COLO829 (cell line): ENCODE measurements around the gene PCDHGA10.
"Not testable (repeated sequence)": the region's sequence is repeated elsewhere in the genome, so short reads cannot be mapped to it uniquely, and the experiment has no call there.

ENCODE experiments used
- DNase-seq: peaks from one replicate; pipeline ENCODE4 v3.0.0; 2012; ENCODE audit warnings: low spot score

PCDHGA10 gene

GRCh38 chr5:141412854-141413539 lies at the start of gene PCDHGA10:
Gene PCDHGA10 (plus strand): TSS chr5:141412987. CDS start chr5:141413176, 189 bp downstream.
- no peak for DNase-seq

GRCh38 chr5:141363952-141364660 lies 48.7 kb upstream of the PCDHGA10 start, which contains the start of gene PCDHGA5:
Gene PCDHGA5 (plus strand): TSS chr5:141364162. CDS start chr5:141364331, 169 bp downstream.
- no peak for DNase-seq

GRCh38 chr5:141366016-141366896 lies 46.5 kb upstream of the PCDHGA10 start:
- no peak for DNase-seq

GRCh38 chr5:141369994-141370848 lies 42.6 kb upstream of the PCDHGA10 start, which contains the start of gene PCDHGB3:
Gene PCDHGB3 (plus strand): TSS chr5:141370242. CDS start chr5:141370395, 153 bp downstream.
- no peak for DNase-seq

GRCh38 chr5:141371572-141372475 lies 41.0 kb upstream of the PCDHGA10 start:
- no peak for DNase-seq

- peak; percentile 3 for DNase-seq
Measured at GRCh38 chr5:141373673-141374317, 39.0 kb upstream of the PCDHGA10 start, which contains the start of gene PCDHGA6. Gene PCDHGA6 (plus strand): TSS chr5:141373891. CDS start chr5:141374084, 193 bp downstream.

GRCh38 chr5:141374627-141375026 lies 38.2 kb upstream of the PCDHGA10 start:
- no peak for DNase-seq

GRCh38 chr5:141375444-141376155 lies 37.2 kb upstream of the PCDHGA10 start:
- not testable (repeated sequence) for DNase-seq

- no peak for DNase-seq
Measured at GRCh38 chr5:141382469-141383294, 30.1 kb upstream of the PCDHGA10 start, which contains the start of gene PCDHGA7. Gene PCDHGA7 (plus strand): TSS chr5:141382742. CDS start chr5:141382900, 158 bp downstream.

- no peak for DNase-seq
Measured at GRCh38 chr5:141383345-141383744, 29.4 kb upstream of the PCDHGA10 start.

GRCh38 chr5:141384471-141385267 lies 28.1 kb upstream of the PCDHGA10 start:
- DNase-seq, result no peak

- DNase-seq, result not testable (repeated sequence)
Measured at GRCh38 chr5:141387557-141388311, 25.1 kb upstream of the PCDHGA10 start, which contains the start of gene PCDHGB4. Gene PCDHGB4 (plus strand): TSS chr5:141387698. CDS start chr5:141387885, 187 bp downstream.

GRCh38 chr5:141388661-141389060 lies 24.1 kb upstream of the PCDHGA10 start:
- DNase-seq, result no peak

GRCh38 chr5:141389153-141390042 lies 23.4 kb upstream of the PCDHGA10 start:
- no peak for DNase-seq
